ENCODE results near the gene BPIFB2.
"Not testable (repeated sequence)": the region's sequence is repeated elsewhere in the genome, so short reads cannot be mapped to it uniquely, and the experiment has no call there.

Gene BPIFB2, protein sequence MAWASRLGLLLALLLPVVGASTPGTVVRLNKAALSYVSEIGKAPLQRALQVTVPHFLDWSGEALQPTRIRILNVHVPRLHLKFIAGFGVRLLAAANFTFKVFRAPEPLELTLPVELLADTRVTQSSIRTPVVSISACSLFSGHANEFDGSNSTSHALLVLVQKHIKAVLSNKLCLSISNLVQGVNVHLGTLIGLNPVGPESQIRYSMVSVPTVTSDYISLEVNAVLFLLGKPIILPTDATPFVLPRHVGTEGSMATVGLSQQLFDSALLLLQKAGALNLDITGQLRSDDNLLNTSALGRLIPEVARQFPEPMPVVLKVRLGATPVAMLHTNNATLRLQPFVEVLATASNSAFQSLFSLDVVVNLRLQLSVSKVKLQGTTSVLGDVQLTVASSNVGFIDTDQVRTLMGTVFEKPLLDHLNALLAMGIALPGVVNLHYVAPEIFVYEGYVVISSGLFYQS

DNA sequence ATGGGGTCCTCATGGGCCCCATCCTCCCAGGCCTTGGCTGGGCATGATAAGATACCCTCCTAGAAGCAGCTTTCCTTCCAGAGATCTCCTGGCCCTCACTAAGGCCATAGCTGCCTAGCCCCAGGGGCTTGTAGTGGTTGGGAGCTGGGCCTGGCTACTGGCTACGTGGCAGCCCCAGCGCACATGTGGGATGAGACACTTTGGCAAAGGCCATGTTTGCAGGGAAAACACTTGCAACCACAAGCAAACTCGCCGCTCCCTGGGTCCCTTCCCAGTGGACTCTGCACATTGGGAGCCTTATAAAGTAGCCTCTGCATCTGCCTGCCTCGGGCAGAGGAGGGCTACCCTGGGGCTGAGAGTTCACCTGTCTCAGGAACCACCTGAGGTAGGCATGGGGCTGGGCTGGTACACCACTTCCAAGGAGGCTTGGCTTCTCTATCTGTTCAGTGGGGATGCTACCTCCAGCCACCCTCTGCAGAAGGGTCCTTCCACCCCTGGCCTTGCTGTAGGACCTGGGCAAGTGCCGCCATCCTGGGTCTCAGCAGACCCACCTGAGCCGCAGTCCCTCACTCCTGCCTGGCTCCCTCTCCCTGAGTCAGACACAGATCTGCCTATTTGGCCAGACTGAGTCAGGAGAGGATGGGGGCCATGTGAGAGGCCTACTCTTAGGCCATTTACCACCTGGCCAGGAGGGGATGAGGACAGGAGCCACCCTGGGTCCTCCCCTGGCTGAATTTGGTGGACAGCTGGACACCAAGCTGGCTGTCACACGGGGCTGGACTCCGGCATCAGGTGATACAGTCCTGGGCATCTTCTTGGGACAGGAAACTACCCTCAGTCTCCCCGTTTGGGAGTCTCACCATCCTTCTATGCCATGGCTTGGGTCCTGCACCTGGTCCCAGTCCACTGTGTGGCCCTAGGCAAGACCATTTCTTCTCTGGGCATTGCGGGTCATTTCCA lies at the start of gene BPIFB2:
TSS of gene BPIFB2 (plus strand) at position 329 of the 960 bp plus-strand sequence. CDS start 871 bp downstream, outside the sequence.
- DNase-seq (ENCODE audit: low read depth, low spot score), result no peak

DNA sequence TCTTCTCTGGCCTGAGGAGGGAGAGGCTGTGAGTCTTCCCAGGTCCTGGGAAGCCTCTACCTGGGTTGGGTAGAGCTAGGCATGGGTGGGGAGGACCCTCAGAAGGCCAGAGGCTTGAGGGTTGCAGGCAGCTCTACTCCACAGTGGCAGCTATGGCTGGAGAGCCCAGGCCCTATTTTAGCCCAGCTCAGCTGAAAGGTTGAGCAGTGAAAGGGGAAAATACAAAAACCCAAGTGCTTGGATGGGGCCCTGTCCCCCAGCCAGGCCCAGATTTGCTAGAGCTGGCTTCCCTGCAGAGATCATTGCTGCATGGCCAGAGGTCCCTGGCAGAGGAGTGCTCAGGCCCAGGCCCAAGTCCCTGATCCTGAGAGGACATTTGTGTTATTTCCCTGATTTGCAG lies 48.9 kb upstream of the BPIFB2 start:
- DNase-seq (ENCODE audit: low read depth, low spot score), result no peak

DNA sequence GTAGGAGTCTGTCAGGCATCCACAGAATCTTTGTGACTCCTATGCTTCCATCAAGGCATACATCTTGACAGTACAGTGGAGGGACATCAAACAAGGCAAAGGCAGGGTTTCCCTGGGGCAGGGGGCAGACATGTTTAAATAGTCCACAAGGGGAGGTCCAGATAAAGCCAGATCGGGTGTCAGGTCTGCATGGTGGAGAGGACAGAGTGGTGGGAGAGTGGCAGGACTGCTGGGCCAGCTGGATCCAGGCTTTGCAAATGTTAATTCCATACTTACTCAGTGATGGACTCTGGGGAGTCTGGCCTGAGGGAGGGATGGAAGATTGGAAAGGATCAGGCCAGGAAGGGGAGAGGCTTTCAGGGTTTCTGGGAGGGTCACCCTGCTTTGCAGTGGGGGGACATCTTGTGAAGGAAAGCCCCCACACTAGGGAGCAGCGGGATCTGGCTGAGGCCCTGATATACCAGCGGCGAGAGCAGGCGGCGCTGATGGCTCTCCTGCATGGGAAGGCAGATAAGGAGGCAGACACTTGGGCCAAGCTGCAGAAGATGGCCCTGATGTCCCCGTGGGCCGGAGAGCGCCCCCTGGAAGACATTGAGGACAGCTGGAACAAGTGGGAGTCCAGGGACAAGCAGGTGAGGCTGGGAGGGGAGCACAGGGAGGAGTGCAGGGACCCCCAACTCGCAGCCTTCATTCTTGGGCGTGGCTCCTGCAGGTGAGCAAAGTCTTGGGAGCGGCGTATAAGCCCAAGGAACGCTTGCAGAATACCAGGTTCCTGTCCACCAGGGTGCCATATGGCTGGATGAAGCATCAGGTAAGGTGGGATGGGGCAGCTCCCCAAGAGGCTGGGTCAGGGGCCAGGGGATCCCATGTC lies 47.9 kb upstream of the BPIFB2 start:
- no peak for DNase-seq (ENCODE audit: low read depth, low spot score)

DNA sequence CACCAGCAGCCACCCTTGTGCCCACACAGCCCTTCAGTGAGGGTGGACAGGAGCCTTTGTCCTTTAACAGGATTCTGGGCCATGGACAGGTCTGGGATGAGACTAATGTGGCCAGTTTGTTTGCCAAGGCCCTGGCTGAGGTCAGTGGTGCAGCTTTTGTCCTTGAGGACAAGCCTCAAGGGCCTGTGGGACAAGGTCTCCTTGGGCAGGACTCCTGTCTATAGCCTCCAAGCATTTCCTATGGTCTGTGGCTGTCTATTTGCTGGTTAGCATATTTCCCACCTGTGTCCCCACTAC lies 47.3 kb upstream of the BPIFB2 start:
- no peak for DNase-seq (ENCODE audit: low read depth, low spot score)

DNA sequence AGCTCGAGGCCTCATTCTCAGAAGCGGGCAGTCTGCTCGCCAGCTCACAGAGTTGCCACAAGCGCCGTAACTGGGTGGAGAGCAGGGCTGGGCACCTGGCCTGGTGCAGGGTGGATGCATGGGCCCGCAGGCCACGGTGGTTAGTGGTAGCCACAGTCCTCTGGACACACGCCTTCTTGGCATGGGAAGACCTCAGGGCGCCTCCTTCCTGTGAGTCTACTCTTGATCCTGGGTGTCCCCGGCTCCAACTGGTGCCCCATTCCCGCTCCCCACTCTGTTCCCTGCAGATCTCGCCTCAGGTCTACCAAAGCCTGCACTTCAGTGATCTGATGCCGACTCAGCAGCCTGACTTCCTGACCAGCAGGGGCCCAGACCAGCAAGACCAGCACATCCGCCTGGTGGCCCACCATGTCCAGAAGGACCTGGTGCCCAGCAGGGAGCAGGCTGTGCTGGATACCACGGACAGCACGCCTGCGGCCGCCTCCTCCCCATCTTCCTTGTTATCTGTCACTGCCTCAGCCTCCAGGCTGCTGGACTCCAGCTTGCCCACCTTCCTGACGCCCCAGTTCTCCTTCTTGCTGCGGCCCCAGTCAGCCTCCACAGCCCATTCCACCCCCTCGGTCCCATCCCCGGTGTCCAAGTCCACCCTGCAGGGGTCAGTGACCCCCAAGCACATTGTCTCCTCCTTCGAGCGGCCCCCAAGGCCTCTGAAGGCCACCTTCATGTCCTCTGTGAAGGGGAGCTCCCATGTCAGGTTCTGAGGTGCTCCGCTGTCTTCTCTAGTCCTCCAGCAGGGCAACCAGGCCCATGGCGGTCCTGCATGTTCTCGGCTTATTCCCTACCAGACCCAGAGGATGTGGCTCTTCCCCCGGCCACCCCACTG lies 46.4 kb upstream of the BPIFB2 start:
- no peak for DNase-seq (ENCODE audit: low read depth, low spot score)

DNA sequence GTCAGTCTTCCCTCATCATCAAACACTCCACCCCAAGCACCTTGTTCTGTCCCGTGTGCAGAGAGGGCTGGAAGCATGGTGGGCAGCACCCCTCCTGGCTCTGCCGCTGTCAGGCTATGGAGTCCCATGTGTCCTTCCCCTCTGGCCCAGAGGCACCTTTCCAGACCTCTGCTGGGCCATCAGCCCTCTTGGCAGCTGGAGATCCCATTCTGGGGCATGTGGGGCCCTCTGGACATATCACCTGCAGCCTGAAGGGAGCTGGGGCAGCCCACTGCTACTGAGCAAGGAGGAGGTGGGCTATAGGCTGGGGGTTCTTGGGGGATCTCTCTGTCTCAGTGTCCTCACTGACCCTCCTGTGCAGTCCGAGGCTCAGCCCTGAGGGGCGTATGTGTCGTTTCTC lies 45.5 kb upstream of the BPIFB2 start:
- no peak for DNase-seq (ENCODE audit: low read depth, low spot score)

DNA sequence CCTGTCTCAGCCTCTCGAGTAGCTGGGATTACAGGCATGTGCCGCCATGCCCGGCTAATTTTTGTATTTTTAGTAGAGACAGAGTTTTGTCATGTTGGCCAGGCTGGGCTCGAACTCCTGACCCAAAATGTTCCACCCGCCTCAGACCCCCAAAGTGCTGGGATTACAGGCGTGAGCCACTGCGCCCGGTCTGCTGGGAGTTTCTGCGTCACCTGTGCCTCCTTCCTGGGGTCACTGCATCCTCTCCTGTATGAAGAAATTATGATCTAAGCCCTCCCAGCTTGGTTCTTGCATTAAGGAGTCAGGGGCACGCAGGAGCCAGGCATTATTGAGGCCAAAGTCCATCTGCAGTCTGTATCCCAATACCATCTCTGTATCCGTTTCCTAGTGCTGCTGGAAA lies 44.9 kb upstream of the BPIFB2 start:
- DNase-seq (ENCODE audit: low read depth, low spot score), result not testable (repeated sequence)

DNA sequence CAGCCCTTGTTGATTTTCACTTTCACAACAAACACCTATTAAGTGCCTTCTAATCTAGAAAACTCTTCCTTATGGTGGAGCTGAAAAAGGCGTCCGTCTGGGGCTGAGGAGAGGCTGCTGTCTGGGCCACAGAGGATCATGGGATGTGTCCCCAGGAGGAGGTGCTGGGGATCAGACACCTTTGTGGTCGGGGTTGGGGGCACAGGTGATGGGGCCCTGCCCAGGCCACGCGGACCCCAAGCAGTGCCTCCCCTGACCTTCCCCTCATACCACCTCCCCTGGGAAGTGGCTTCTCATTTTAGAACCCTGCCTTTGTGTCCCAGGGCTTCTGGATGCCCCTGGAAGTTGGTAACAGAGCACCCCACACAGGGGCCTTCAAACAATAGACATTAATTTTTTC lies 44.3 kb upstream of the BPIFB2 start:
- DNase-seq (ENCODE audit: low read depth, low spot score), result no peak

DNA sequence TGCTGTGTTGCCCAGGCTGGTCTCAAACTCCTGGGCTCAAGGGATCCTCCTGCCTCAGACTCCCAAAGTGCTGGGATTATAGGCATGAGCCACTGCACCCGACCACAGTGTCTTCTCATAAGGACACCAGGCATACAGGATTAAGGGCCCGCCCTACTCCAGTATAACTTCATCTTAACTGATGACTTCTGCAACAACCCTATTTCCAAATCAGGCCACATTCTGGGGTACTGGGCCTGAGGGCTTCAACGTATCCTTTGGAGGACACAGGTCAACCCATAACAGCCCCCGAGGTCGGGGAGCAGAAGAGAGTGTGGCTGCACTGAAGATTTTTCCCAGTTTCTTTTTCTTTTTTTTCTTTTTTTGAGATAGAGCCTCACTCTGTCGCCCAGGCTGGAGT lies 42.9 kb upstream of the BPIFB2 start:
- no peak for DNase-seq (ENCODE audit: low read depth, low spot score)

DNA sequence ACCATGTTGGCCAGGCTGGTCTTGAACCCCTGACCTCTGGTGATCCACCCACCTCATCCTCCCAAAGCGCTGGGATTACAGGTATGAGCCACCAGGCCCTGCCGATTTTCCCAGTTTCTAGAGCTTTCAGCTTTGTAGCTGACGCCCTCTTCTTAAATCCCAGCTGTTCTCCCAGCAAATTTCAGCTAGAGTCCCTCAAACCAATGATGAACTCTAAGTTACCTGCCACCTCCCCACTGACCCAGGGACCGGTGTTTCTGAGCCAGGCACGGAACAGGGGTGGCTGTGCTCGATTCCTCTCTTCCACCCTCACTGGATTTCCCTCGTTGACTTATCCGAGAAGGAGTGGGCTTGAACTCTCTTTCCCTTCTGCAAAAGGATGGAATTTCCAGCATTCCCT lies 42.4 kb upstream of the BPIFB2 start:
- no peak for DNase-seq (ENCODE audit: low read depth, low spot score)

DNA sequence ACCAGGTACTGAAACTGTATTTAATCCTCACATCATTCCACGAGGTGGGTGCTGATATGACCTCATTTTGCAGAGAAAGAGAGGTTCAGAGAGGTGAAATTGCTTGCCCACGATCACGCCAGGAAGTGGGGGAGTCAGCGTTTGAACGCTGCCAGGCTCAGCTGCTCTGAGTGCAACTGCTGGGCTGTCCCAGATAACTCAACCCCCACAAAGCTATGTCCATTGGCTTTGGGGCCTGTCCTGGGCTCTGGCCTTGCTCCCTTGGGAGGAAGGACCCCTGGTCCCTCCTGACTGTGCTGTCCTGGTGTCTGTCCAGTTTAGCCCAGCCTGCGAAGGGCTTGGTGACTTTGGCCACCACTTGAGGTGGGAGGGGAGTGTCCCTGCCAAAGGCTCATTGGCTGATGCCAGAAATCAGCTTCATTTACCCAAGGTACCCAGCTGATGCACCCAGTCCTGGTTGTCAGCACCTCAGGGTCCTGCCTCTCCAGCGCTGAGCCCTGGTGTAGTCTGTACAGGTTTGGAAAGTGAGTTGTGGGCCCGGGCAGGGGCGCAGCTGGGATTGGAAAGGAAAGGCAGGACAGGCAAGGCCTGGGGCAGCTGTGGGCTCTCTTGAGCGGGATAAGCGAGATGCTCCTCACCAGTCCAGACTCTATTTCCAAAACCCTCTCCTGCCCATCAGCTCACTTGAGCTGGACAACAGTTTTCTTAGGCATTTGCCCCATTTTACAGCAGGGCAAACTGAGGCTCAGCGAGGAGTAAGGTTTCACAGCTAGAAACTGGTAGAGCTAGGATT lies 41.7 kb upstream of the BPIFB2 start:
- DNase-seq (ENCODE audit: low read depth, low spot score), result no peak

DNA sequence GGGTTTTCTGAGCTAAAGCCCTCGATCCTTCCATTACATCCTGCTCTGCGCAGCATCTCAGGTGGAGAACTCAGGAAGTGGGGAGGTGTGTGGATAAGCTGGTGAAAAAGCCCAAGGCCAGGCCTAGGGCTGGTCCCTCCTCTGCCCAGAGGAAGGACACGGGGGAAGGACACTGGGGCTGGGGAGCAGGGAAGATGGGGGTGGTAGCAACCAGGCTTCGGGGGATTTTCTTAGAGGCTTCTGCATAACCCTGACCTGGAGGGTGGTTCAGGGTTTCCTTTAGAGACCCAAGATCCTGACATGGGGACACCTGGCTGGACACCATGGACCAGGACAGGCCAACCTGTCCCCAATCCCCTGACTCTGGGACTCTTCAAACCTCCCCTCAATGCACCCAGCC lies 41.1 kb upstream of the BPIFB2 start:
- DNase-seq (ENCODE audit: low read depth, low spot score), result no peak

DNA sequence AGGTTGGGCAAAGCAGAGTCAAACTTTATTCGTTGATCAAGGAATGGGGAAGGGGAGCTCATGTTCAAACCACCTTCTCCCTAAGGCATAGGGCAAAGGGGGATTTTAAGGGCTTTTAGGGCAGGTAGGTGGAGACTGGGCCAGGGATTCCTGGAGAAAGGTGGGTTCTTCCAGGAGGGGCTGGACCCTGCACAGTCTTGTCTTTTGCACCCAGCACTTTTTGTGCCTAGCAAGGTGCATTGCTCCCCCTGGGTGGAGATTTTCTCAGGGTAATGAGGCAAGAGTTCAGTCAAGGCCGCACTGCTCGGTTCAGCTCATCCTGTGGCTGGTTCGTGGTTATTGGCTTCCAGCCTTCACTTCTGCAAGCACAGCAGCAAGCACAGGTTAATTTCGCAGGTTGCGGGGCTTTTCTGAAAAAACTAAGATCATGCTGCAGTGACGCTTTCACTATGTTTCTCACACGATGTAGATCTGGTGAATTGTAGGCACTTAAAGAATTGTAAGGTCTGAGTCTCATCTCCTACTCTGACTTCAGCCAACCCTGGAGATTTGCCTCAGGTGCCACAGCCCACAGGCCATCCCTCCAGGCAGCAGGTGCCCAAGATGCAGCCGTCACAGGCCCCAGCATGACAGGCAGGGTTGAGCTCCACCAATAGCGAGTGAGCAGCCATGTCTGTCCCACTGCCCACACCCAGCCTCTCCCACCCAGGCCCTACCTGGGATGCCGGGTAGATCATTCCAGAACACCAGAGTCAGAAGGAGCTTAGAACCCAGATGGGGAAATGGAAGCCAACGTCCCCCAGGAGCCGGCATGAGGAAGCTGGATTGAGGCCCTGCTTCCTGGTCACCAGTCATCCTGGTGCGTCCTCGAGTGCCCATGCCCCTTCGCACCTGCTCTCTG lies 40.4 kb upstream of the BPIFB2 start:
- no peak for DNase-seq (ENCODE audit: low read depth, low spot score)

DNA sequence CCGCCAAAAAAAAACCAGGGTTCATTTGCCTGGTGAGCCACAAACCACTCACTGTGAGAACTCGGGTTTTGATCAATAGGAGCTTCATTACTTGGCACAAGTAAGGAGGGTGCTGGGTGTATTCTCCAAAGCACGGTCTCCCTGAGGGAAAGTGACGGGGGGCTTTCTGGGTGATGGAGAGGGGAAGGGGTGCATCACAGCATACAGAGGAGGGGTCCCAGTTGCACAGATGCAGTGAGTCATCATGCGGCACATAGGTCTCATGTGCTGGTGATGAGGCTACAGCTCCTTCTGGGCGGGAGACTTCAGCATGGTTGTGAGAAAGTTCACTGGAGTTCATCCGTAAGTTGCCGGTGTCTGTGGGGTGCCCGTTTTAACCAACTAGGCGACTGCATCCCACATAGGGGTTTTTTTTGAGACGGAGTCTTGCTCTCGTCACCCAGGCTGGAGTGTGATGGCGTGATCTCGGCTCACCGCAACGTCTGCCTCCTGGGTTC lies 39.5 kb upstream of the BPIFB2 start:
- no peak for DNase-seq (ENCODE audit: low read depth, low spot score)

DNA sequence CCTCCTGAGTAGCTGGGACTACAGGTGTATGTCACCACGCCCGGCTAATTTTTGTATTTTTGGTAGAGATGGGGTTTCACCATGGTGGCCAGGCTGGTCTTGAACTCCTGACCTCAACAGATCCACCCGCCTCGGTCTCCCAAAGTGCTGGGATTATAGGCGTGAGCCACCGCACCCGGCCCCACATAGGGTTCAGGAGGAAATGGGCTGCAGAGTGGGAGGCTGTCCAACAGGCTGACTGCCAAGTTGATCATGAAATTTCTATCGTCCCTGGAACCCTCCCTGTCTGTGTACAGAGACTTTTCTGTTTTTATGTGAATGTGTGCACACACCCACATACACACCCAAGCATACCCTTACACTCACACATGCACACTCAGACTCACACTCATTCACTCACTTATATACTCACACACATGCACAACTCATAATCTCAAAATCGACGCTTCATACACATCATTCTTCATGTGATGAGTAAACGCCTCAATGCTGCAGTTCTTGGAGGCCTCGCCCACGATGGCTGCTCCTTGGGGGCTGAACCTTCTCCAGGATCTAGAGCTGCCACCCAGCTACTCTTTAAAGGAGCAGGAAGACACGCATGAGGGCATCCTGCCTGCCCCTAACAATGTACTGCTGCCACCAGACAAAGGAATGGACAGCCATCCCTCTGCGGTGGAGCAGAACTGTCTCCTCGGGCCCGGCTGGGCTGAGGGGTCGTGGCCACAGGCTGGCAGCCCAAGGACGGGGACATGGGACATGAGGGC lies 38.8 kb upstream of the BPIFB2 start:
- no peak for DNase-seq (ENCODE audit: low read depth, low spot score)

DNA sequence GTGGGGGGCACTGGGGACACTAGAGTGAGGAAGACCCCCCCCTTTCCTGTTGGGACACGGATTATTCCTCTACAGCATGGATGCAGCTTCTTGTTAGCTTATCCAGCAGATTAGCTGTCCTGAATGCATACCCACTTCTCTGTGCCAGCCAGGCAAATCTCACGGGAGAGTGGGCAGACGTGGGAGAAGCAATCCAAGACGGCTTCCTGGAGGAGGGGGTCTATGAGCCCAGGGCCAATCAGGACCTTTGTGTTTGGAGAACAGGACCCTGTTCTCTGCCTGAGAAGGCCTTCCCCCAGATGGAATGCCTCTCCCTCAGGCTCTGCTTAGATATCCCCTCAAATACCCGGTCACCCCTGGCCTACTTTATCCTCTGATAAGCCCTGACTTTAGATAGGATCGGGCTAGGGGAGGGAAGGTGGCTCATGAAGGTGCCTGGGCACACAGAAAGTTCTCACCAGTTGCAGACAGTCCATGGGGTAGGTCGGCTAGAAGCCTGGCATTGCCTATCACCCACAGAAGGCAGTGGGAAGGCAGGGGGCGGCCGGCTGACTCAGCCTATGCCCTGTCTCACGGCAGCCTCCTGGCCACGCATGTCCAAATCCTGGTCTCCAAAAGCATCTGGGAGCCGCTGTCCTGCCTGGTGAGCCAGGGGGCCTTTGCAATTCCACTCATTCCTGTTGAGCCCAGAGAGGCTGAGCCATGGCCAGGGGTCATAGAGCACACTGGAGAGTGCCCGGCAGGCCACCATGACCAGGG lies 38.0 kb upstream of the BPIFB2 start:
- DNase-seq (ENCODE audit: low read depth, low spot score), result no peak
